EL (cell line): ENCODE results near the gene PPM1H.

ENCODE experiments used
- DNase-seq: peaks from one replicate; pipeline ENCODE4 v3.0.0-alpha.2; 2016

Gene PPM1H

GRCh38 chr12:62792236-62792870, 142.6 kb downstream of the PPM1H start:
- DNase-seq = no peak

GRCh38 chr12:62789851-62790250, 145.1 kb downstream of the PPM1H start:
- DNase-seq = no peak

DNA sequence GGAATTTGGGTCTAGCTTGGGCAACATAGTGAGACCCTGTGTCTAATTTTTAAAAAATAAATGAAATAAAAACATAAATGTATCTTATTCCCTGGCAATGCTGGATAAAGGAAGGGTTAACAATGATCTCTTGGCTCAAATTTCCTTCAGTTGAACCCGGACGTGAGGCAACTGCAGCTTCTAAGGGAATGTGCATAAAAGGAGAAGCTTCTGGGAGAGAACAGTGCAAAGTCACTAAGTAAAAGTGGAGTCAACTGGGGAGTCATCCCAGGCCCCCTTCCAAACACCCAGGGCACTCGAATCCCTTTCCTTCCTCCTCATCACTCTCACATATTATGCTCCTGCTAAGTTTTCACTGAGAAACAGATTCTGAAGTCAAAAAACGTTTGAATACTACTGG, 147.3 kb downstream of the PPM1H start:
- no peak for DNase-seq

GRCh38 chr12:62787023-62787422, 147.9 kb downstream of the PPM1H start:
- DNase-seq = no peak

GRCh38 chr12:62785941-62786559, 148.9 kb downstream of the PPM1H start:
- peak; percentile 92 for DNase-seq

DNA sequence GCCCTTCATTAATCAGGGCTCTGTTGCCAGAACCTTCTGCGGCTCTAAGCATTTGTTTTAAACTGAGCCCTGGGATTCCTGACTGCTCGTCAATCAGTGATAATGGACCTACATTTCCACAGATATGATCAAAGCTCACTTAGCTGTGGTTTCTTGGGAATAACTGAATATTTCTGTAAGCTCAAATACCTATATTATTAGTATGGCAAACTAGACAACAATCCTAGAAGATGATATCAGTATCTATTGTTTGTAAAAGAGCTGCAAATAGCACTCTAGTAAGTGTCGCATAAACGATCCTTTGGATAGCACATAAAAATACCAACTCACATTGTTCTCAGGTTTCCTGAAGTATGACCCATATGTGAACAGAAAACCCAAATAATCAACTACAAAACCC, 150.4 kb downstream of the PPM1H start:
- DNase-seq = no peak

DNA sequence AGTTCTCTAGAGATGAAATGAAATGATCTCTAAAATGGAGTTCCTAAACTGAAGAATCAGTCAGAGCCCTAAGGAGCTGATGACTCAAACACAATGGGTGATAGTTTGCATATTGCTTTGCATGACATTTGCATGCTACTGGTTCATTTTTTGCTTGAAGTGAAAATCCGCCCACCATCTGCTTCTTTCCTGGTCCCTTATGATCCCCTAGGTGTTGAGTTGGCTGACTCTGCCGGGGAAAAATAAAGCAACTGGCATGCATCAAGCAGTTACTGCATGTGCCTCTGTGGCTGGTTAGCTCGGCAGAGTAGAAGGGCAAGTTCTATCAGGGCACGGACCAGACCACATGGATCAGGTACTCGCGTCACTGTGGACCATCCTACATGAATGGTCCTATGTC, 151.1 kb downstream of the PPM1H start:
- no peak for DNase-seq

GRCh38 chr12:62781136-62781880, 153.6 kb downstream of the PPM1H start:
- no peak for DNase-seq

- DNase-seq = no peak
These were observed 155.5 kb downstream of the PPM1H start for GRCh38 chr12:62779488-62779887.

DNA sequence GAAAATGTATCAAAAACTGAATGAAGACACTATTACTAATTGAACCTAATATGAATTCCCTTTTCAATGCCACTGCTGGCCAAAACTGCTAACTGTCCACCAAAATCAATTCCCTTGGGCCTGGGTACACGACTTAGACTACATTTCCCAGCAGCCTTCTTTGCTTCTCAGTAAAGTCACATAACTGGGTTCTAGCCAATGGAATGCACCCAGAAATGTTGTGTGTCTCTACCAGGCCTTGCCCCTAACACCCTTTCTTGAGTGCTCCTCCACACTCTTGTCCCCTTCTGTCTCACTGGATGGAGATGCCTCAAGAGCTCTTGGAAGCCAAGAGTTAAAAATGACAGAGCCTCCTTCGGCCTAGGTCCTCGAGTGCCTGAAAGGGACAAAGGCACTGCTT, 156.8 kb downstream of the PPM1H start:
- no peak for DNase-seq

DNA sequence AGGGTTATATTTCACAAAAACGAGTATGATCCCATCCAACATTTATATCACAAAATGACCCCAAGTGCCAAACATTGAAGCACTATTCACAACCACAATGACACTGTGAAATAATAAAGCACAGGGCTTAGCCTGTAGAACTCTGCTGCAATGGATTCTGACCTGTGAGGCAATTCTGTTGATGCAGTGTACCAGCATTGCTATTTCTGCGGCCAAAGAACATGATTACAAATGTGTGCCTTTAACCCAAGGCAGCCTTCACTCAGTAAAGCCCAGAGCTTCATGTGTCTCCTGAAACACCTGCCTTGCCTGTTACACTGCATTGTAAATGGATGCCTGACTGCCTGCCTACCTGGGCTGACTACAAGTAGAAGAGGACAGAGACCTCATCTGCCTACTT, 158.0 kb downstream of the PPM1H start:
- DNase-seq = no peak

DNA sequence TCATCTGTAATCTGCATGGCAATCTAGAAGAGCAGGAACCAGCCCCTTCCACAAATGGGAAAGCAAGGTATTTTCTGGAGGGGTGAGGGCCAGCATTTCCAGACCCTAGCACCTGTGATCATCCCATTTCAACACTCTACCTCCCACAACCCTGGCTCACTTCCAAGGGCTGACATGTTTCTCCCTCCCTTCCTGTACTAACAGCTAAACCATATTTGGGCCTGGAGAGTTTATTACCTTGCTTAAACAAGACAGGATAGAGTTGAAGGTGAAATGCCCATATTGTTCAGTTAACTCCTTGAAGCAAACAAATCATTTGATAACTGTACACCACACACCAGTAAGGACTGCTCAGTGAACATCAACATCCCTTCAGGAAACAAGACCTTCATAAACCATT, 158.4 kb downstream of the PPM1H start:
- DNase-seq = no peak

DNA sequence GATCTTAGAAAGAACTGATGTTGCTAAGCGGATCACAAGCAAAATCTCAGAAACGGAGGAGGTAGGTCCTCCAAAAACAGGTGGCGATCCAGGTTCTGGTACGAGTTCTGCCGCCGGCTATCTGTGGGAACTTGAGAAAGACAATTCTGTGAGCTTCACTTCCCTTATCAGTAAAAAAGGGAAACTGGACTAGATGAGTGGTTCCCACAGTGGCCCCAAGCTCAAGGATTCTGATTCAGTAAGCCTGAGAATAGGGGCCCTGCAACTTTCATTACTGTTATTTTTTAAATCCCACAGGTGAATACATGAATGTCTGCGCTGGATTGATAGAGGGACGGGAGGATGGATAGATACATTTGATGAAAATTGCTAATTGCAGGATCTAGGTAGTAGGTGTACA, 160.2 kb downstream of the PPM1H start:
- DNase-seq = no peak

DNA sequence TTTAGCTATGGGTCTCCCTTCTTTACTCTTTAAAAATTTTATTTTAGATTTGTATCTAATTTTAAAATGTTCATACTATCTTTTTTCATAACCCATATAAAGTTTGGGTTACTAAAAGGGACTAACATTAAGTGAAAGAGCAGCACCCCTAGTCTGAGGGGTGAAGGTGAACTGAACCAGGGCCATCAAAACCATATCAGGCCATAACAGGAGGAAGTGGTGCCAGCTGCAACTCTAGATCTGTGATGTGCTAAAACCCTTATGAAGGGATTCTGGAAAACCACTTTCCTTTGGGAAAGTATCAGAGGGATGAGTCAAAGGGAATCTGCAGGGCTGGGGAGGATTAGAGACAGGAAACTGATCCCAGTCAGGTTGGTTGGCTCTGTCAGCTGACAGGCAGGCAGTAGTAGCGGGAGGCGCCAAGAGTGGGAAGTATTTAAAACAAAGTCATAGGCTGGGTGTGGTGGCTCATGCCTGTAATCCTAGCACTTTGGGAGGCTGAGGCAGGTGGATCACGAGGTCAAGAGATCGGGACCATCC, 162.5 kb downstream of the PPM1H start:
- peak; percentile 40 for DNase-seq

DNA sequence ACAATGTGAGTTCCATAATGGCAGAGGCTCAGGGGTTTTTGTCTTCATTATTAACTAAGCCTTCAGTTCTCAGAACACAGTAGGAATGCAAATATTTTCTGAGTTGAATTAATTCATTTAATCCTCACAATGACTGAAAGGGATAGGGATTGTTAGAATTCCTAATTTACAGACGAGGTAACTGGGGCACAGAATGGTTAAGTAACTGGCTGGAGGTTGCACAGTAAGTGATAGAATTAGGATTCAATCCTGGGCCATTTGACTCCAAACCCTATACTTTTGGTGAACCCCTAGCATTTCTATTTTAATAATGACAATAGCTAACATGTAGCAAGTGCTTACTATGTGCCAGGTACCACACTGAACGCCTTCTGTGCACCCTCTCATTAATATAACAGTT, 163.1 kb downstream of the PPM1H start:
- DNase-seq = no peak

GRCh38 chr12:62770381-62770780, 164.6 kb downstream of the PPM1H start:
- no peak for DNase-seq

GRCh38 chr12:62769076-62769619, 165.8 kb downstream of the PPM1H start:
- DNase-seq = no peak

DNA sequence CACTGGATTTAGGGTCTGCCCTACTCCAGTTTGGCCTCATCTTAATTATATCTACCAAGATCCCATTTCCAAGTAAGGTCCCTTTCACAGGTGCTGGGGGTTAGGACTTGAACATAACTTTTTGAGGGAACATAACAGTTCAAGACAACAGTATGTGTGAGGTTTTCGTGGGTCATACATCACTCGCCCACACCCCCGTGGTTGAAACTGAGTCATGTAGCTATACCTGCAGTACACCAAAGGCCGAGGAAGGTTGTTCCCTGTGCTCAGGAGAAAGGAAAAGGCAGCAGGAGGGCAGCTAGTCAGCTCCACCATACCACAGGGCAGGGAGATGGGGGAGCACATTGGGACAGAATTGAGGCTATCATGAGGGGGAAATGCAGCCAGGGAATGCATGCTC, 167.0 kb downstream of the PPM1H start:
- no peak for DNase-seq

- DNase-seq = peak; percentile 69
These were observed 167.5 kb downstream of the PPM1H start for GRCh38 chr12:62767496-62767895.

DNA sequence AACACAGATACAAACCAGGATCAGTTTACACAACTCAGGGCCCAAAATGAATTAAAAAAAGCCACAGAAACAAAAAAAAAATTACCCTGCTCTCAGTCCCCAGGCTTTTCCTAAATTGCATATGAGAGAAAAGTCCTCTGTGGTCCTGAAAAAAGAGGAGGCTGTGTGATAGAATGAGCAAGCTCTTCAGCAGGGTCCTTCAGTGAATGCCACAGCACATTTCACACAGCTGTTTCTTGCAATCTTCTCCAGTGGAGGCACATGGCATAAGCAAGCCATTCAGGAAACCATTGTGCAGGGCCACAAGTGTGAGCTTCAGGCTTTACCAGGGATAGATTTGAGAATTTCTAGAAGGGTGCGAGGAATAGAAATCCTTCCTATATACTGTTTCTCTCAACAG, 168.5 kb downstream of the PPM1H start:
- DNase-seq = no peak

DNA sequence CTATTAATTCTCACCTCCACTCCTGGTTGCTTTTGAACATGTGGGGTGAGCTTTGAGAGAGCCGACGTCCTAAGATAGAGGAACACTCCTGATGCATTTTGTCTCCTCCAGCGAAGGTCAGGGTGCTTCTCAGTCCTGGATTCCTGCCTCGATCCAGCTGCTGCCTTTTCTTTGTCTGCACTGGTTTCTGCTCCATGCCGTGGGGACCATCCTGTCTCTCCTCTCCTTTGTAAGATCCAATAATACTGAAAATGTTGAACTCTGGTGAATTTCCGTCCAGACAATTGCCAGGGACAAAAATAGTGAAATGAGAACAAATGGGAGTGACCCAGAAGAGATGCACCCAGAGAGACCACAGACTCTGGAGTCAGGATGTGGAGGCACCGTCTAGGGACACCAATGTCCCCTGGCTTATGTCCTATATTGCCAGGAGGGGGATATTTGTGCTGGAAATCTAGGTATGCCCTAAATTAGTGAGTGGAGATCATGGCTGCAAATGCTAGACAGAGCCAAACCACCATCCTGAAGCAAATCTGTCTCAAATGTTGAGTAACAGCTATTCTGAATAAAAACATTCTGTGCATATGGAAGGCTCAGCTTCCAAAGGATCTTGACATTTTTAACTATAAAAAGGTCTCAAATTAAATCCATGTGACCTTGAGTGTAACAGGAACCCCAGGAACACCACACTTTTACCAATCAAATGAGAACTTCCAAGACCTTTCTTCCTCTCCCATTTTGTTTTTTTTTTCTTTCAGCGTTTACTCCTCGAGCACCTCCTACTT, 170.9 kb downstream of the PPM1H start:
- no peak for DNase-seq

GRCh38 chr12:62763312-62763711, 171.6 kb downstream of the PPM1H start:
- DNase-seq = no peak

DNA sequence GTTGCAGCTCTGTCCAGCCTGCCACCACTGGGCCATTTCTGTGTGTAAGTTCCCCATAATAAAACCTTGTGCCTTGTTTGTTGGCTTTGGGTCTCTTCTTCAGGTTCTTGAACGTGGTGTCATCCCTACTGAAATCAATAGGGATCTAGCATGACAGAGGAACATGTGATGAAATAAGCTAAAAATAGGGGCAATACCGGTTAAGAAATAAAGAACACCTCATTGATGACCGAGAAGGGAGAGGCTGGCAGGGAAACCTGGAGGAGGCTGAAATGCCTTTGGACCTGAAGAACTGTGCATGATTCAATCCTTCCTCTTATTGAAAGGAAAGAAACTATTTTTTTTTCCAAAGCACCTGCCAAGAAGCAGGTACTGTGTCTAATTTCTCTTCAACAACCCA, 172.3 kb downstream of the PPM1H start:
- DNase-seq = no peak
